GM12801 (cell line): ENCODE measurements around the gene PGBD5.

Experiments
- TF ChIP-seq, protein P1 (sequence below): IDR thresholded peaks from one replicate; pipeline ENCODE4 v1.5.1; 2011; ENCODE audit warnings: control low read depth; ENCODE audit not compliant: insufficient read length; ENCODE audit errors: extremely low read depth

Gene PGBD5

DNA sequence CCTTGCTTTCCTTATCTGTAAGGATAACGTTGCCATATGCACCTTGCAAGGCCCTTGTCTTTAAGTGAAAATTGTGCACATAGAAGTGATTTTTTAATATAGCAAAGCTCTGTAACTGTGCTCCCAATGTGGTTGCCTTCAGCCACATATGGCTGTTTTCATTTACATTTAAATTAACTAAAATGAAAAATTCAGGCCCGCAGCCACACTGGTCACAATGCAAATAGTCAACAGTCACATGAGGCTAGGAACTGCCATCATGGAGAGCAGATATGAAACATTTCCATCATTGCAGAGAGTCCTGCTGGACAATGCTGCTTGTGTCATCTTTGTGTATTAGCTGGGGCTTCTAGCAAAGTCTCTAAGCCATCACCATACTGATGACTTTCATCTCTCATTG, 83.4 kb downstream of the PGBD5 start:
- TF ChIP-seq, protein P1, sequence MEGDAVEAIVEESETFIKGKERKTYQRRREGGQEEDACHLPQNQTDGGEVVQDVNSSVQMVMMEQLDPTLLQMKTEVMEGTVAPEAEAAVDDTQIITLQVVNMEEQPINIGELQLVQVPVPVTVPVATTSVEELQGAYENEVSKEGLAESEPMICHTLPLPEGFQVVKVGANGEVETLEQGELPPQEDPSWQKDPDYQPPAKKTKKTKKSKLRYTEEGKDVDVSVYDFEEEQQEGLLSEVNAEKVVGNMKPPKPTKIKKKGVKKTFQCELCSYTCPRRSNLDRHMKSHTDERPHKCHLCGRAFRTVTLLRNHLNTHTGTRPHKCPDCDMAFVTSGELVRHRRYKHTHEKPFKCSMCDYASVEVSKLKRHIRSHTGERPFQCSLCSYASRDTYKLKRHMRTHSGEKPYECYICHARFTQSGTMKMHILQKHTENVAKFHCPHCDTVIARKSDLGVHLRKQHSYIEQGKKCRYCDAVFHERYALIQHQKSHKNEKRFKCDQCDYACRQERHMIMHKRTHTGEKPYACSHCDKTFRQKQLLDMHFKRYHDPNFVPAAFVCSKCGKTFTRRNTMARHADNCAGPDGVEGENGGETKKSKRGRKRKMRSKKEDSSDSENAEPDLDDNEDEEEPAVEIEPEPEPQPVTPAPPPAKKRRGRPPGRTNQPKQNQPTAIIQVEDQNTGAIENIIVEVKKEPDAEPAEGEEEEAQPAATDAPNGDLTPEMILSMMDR: no peak

GRCh38 chr1:230342019-230342418, 84.1 kb downstream of the PGBD5 start:
- TF ChIP-seq, protein P1: no peak

DNA sequence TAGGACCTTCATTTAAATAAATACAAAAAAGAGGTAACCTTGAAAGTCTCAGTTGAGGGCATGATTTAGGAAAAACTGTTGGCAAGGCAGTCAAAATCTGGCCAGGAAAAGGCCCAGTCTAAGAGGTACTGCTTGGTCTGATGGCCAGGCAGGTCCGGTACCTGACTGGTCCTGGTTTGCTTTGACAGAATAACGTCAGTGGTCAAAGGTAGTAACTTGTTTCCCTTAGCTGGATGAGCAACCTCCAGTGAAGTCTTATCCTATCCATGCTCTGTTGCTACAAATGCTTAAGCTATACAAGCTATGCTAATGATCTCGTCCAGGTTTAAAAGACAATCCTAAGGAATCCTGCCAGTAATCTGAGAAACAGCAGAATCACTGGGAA, 85.0 kb downstream of the PGBD5 start:
- TF ChIP-seq, protein P1: no peak

DNA sequence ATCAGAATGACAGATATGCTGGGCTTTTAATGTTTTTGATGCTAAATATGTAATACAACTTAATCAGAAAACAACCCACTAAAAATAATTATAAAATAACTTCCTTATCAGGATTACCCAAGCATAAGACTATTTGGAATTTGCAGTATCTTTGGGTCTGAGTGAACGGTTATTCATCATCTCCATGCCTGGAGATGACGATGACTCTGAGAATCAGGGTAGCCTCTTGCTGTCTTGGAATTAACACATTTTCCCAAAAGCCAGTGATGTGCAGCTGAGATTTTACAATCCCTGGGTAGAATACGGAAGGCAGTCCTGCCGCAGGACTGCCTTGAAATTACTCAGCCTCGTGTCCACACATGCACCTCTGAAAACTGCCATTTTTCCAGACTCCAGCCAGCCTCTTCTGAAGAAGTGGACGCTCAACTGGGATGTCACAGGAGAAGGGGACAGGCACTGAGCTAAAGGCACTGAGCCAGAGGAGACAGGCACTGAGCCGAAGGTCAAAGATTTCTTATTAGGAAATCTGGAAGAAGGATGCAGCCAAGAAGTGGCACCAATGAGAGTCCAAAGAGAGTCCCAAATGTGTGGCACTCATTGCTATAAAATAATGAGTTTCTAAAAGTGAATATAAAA, 85.5 kb downstream of the PGBD5 start:
- TF ChIP-seq, protein P1: no peak

DNA sequence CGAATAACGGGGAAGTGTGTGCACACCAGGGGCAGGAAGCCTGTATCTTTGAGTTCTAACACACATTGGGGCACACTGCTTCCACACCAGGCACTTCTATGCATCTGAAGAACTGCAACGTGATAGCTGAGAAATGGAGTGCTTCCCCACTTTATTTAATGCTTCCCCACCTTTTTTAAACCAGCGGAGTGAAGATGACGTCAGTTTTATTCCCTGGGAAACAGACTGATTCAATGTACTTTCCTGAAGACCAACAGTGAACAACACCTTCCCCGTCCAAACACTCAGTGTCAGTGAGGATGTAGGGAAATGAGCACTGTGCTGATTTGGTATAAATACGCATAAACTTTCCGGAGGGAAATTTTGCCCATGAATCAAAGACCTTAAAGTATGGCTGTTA, 87.1 kb downstream of the PGBD5 start:
- TF ChIP-seq, protein P1: no peak

DNA sequence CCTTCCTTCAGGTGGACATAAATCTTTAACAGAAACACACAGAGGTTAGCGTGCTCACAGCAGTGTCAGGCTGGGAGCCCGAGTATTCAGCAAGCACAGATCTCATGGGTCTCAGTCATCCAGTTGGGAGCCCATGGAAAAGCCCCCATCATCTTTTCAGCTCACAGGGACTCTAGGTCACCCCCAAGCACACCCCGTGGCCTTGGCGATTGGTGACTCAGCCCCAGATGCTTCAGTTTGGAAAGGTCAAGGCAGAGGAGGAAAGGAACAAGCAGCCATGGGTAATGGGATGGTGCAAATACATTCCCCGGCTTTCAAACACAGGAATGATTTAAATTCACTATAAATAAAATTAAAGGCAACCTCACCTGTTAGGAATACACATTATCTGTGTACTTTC, 88.9 kb downstream of the PGBD5 start:
- TF ChIP-seq, protein P1: no peak

GRCh38 chr1:230335861-230336522, 90.1 kb downstream of the PGBD5 start:
- TF ChIP-seq, protein P1: no peak
